C4-2B (cell line): ENCODE measurements around the gene EPHA4.

ENCODE experiments used
- CTCF ChIP-seq: fragments of 450-650 bp; conservative IDR thresholded peaks from 2 replicates; pipeline ENCODE4 v1.5.1; 2017; ENCODE audit warnings: mild to moderate bottlenecking
- ZFX ChIP-seq: fragments of 450-650 bp; IDR thresholded peaks from 2 replicates; pipeline ENCODE4 v1.6.1; 2017

GRCh38 chr2:221392228-221392881 is 179.7 kb downstream of the EPHA4 start:
- no peak for TF ChIP-seq CTCF
- no peak for TF ChIP-seq ZFX
